Activated CD8-positive, alpha-beta T cell treated with anti-CD3 and anti-CD28 coated beads for 36 hours (primary cell): Measurements from ENCODE around the gene ENTR1. TPM values are rescaled to one million over a fixed set of nuclear protein-coding genes. Genes with fewer than 3 reads are reported as not detected.

Experiments used
- ATAC-seq: fragments of 200-7000 bp; cut with Tn5 transposase; one replicate; pipeline ENCODE4 v1.10.0; 2021; ENCODE audit warnings: mild to moderate bottlenecking, moderate library complexity
- CTCF ChIA-PET: fragments of 350-600 bp; sonication (Branson Sonifier 250); formaldehyde crosslinking; loops from one replicate; lab custom pipeline; 2021; ENCODE audit warnings: antibody characterized with exemption; lab: Charles Lee
- POLR2A ChIA-PET: fragments of 350-600 bp; sonication (Branson Sonifier 250); formaldehyde crosslinking; loops from one replicate; lab custom pipeline; 2021; ENCODE audit warnings: antibody characterized with exemption; lab: Charles Lee
- DNase-seq: peaks from one replicate; pipeline ENCODE4 v3.0.0-alpha.2; 2020
- H3K27ac Mint-ChIP-seq: one replicate; pipeline ENCODE4 v1.8.0; 2021; ENCODE audit warnings: mild to moderate bottlenecking, mixed read lengths
- H3K27me3 Mint-ChIP-seq: one replicate; pipeline ENCODE4 v1.8.0; 2021; ENCODE audit warnings: mixed read lengths
- H3K36me3 Mint-ChIP-seq: one replicate; pipeline ENCODE4 v1.8.0; 2021; ENCODE audit warnings: low read depth, mixed read lengths
- H3K4me1 Mint-ChIP-seq: one replicate; pipeline ENCODE4 v1.8.0; 2021; ENCODE audit warnings: low read depth, mixed read lengths
- H3K4me3 Mint-ChIP-seq: one replicate; pipeline ENCODE4 v1.8.0; 2021; ENCODE audit warnings: mild to moderate bottlenecking, moderate library complexity, mixed read lengths
- H3K9me3 Mint-ChIP-seq: one replicate; pipeline ENCODE4 v1.8.0; 2021; ENCODE audit warnings: mixed read lengths
- CTCF ChIP-seq: fragments of 200-600 bp; IDR thresholded peaks from one replicate; pipeline ENCODE4 v1.8.0; 2022; ENCODE audit warnings: antibody characterized with exemption, mild to moderate bottlenecking
- intact Hi-C: fragments of 100-400 bp; cut with micrococcal nuclease; formaldehyde crosslinking; loops from one replicate; pipeline ENCODE4 v1.10.0; 2022
- total RNA-seq, 2 experiments: library from RNA; stranded (reverse); gene quantifications; one replicate each; pipeline ENCODE4 v1.2.3, GENCODE V29; 2021

Gene ENTR1
- total RNA-seq, 2 experiments from 2014 or later: 65.9 to 66.8 TPM

DNA sequence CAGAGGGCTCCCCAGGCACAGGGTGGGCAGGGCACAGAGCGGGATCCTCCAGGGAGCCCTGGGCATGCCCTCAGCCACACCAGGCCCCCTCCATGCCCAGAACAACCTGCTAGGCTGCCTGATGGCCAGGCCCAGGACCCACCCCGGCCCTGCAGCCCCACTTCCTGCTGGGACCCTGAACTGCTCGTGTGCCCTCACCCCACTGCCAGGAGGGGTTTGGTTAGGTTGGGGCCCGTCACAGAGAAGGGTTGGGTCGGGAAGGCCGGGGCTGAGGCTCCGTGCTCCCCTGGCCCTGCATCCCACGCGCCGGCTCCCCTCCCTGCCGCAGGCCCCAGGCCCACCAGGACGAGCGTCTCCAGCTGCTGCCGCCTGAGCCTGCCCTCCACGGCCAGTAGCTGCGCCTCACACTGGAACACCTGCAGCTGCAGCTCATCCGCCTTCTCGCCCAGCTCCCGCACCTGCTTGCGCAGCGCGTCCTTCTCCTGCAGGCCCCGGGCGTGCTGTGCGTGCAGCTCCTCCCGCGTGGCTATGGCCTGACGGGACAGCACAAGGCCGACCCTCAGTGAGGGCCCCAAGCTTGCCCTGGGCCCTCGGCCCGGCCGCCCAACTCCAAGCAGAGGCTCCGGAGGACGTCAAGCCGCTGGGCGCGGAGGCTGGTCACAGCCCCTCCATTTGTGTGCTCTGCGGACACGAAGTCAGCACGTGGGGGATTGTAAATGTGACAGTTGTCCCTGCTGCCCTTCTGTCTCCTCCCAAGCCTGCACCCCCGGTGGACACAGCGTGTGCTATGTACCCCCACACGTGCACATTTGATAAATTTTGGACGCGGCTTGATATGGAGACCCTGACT is 42.9 kb downstream of the ENTR1 start:
- CTCF ChIA-PET: no interaction called here
- intact Hi-C loops: no loop called here
- POLR2A ChIA-PET: interaction anchor here (0.7 to 1.4 kb wide), 4 partner anchors 16 to 108 kb away, joined by 3 to 4 read pairs (median 3); no protein-coding TSS in a partner anchor
- Mint-ChIP-seq H3K9me3 (no peaks in the 10 kb centered on the region), H3K4me3 (no peak overlapping the region), H3K4me1 (peaks cover 10% of the 10 kb centered on the region), H3K27ac (no peak overlapping the region), H3K36me3 (peaks cover 7% of the 10 kb centered on the region), H3K27me3 (no peaks in the 10 kb centered on the region)
- TF ChIP-seq CTCF: no peak
- DNase-seq (no peak), ATAC-seq (no peak)

DNA sequence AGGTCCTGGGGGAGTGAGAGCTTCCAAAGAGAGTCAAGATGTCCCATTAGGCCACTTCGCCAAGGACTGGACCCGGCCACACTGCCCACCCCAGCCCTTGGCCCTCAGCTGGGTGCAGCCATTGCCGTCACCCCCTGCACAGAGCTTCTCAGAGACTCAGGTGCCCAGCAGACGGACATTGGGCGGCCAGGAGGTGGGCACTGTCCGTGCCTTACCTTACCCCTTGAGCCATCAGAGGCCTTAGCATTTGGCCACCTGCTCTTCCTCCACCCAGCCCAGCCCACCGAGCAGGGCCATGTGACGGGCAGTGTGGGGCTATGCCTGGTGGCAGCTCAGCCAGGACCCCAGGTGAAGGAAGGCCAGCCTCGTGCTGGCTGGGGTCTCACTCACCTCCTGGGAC is 43.6 kb downstream of the ENTR1 start:
- CTCF ChIA-PET: interaction anchor here (1.1 kb wide), 1 partner anchor 54 kb away, joined by 4 read pairs; no protein-coding TSS in a partner anchor

DNA sequence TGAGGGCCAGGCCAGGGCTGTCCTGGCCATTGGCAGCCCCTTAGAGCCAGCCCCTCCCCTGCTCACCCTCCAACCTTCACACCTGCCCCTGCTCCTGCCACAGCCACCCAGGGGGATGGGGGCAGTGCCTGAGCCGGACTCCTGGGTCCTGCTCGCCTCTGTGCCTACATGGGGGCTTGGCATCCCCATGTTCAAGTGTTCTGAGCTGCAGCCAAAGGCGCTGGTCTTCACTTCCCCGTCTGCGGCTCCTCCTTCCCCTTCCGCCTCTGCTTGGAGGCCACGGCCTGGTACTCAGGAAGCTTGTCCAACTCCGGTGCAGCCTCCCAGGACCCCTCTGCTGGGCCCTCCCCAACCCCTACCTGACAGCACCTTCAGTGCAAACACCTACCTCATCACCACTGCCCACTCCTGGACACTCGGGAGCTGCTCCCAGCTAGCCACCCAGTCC is 44.6 kb downstream of the ENTR1 start:
- intact Hi-C loops: no loop called here
- ATAC-seq (no peak), DNase-seq (no peak)
- ChIA-PET POLR2A (interaction anchor here (1.1 to 1.7 kb wide), 5 partner anchors 9 to 26 kb away, joined by 3 to 10 read pairs (median 5); no protein-coding TSS in a partner anchor), CTCF (interaction anchor here (1.1 kb wide), 1 partner anchor 53 kb away, joined by 4 read pairs; no protein-coding TSS in a partner anchor)
- H3K4me3 Mint-ChIP-seq: no peak overlapping the region
- H3K27ac Mint-ChIP-seq: no peak overlapping the region
- no peak for TF ChIP-seq CTCF
- peaks cover 7% of the 10 kb centered on the region for H3K36me3 Mint-ChIP-seq
- no peaks in the 10 kb centered on the region for H3K9me3 Mint-ChIP-seq
- H3K27me3 Mint-ChIP-seq: no peaks in the 10 kb centered on the region
- H3K4me1 Mint-ChIP-seq: peaks cover 11% of the 10 kb centered on the region

More for the DNA sequence above, 43.6 kb downstream of the ENTR1 start:
- Mint-ChIP-seq H3K36me3 (peaks cover 7% of the 10 kb centered on the region), H3K4me1 (peaks cover 11% of the 10 kb centered on the region), H3K4me3 (no peak overlapping the region), H3K27me3 (no peaks in the 10 kb centered on the region), H3K27ac (no peak overlapping the region), H3K9me3 (no peaks in the 10 kb centered on the region)
- POLR2A ChIA-PET: interaction anchor here (1.0 to 1.7 kb wide), 6 partner anchors 8 to 108 kb away, joined by 3 to 10 read pairs (median 4); no protein-coding TSS in a partner anchor
- TF ChIP-seq CTCF: no peak
- intact Hi-C loops: no loop called here
- DNase-seq (no peak), ATAC-seq (no peak)

DNA sequence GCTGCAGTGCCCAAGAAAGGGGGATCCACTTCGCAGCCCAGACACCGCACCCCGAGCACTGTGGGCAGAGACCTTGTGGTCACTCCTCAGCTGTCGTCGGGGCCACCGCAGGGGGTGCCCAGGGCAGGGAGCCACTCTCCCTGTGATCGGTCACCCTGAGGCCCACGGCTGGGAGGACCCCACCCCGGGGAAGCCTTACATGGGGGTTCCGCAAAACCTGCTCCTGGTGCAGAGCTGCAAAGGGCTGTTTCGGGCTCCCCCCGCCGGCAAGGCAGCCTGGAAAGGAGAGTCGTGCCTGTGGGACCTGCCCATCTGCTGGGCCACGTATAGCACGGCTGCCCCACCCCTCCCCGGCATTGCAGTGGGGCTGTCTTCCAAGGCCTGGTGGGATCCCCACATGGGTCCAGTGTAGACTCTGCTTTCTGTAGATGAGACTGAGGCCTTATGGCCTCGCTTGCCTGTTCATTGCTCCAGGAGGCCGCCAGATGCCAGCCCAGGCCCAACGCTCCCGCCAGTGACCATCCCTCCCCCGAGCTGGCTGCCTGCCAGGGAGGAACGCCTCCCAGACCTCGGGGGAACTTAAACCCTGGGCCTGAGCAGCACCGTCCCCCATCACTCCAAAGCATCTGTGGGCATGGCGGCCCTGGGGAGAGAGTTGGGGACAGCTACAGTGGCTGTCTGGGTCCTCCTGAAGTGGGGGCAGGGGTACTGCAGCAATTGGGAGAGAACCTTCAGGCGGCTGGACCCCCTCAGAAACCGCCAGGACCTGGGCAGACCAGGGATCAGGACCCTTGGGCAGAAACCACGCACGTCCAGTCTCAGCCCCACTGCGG is 45.3 kb downstream of the ENTR1 start:
- CTCF ChIA-PET: no interaction called here
- H3K27me3 Mint-ChIP-seq: no peaks in the 10 kb centered on the region
- H3K27ac Mint-ChIP-seq: no peak overlapping the region
- intact Hi-C loops: no loop called here
- no peak for DNase-seq
- no peak overlapping the region for H3K4me3 Mint-ChIP-seq
- H3K9me3 Mint-ChIP-seq: no peaks in the 10 kb centered on the region
- no peak for ATAC-seq
- no peak for TF ChIP-seq CTCF
- POLR2A ChIA-PET: interaction anchor here (1.0 to 1.7 kb wide), 4 partner anchors 10 to 44 kb away, joined by 3 to 10 read pairs (median 4); no protein-coding TSS in a partner anchor
- peaks cover 7% of the 10 kb centered on the region for H3K36me3 Mint-ChIP-seq
- peaks cover 11% of the 10 kb centered on the region for H3K4me1 Mint-ChIP-seq
